SK-N-SH treated with all-trans-retinoic acid at 6 μM for 48 hours (cell line): ENCODE measurements around the gene CERS2.

ENCODE experiments used
- ATAC-seq: fragments of 200-7000 bp; cut with Tn5 transposase; 3 replicates; pipeline ENCODE4 v1.9.1; 2020; ENCODE audit warnings: mild to moderate bottlenecking, moderate library complexity
- ARNTL ChIP-seq: fragments of 450-650 bp; formaldehyde crosslinking; IDR thresholded peaks from 2 replicates; pipeline ENCODE4 v1.5.0; 2020; ENCODE audit warnings: low read depth, mild to moderate bottlenecking, moderate library complexity, borderline replicate concordance
- BACH2 ChIP-seq: fragments of 250-450 bp; sonication (Bioruptor Pico); IDR thresholded peaks from 2 replicates; pipeline ENCODE4 v1.9.0; 2021; ENCODE audit warnings: mild to moderate bottlenecking, borderline replicate concordance
- CREB5 ChIP-seq: fragments of 250-450 bp; sonication (Bioruptor Pico); IDR thresholded peaks from 2 replicates; pipeline ENCODE4 v1.5.1; 2020; ENCODE audit warnings: low read depth, mild to moderate bottlenecking, moderate library complexity
- CSDC2 ChIP-seq: fragments of 250-450 bp; sonication (Bioruptor Pico); IDR thresholded peaks from 2 replicates; pipeline ENCODE4 v1.5.0; 2020; ENCODE audit warnings: mild to moderate bottlenecking, moderate library complexity
- ESRRG ChIP-seq: fragments of 250-450 bp; sonication (Bioruptor Pico); IDR thresholded peaks from 2 replicates; pipeline ENCODE4 v1.6.1; 2021; ENCODE audit warnings: mild to moderate bottlenecking
- GLIS3 ChIP-seq: fragments of 250-450 bp; sonication (Bioruptor Pico); IDR thresholded peaks from 2 replicates; pipeline ENCODE4 v1.5.0; 2020; ENCODE audit warnings: mild to moderate bottlenecking, moderate library complexity
- ISL1 ChIP-seq: fragments of 250-450 bp; sonication (Bioruptor Pico); IDR thresholded peaks from 2 replicates; pipeline ENCODE4 v2.1.2; 2022; ENCODE audit warnings: mild to moderate bottlenecking, moderate library complexity
- OSR1 ChIP-seq: fragments of 250-450 bp; sonication (Bioruptor Pico); IDR thresholded peaks from 2 replicates; pipeline ENCODE4 v1.8.0; 2022; ENCODE audit warnings: moderate library complexity, mild to moderate bottlenecking, inconsistent platforms
- PATZ1 ChIP-seq: fragments of 250-450 bp; sonication (Bioruptor Pico); IDR thresholded peaks from 2 replicates; pipeline ENCODE4 v1.8.0; 2020; ENCODE audit warnings: mild to moderate bottlenecking, moderate library complexity, borderline replicate concordance
- POU6F1 ChIP-seq: fragments of 250-450 bp; sonication (Bioruptor Pico); IDR thresholded peaks from 2 replicates; pipeline ENCODE4 v1.8.0; 2021; ENCODE audit warnings: low read depth, mild to moderate bottlenecking, moderate library complexity, borderline replicate concordance
- PPARA ChIP-seq: fragments of 250-450 bp; sonication (Bioruptor Pico); IDR thresholded peaks from 2 replicates; pipeline ENCODE4 v1.5.0; 2020; ENCODE audit warnings: mild to moderate bottlenecking, borderline replicate concordance
- TCF4 ChIP-seq: fragments of 250-450 bp; sonication (Bioruptor Pico); IDR thresholded peaks from 2 replicates; pipeline ENCODE4 v1.8.0; 2021; ENCODE audit warnings: mild to moderate bottlenecking, moderate library complexity, borderline replicate concordance
- TOX ChIP-seq: fragments of 250-450 bp; sonication (Bioruptor Pico); IDR thresholded peaks from 2 replicates; pipeline ENCODE4 v1.8.0; 2021; ENCODE audit warnings: mild to moderate bottlenecking, moderate library complexity, borderline replicate concordance
- ZC3H10 ChIP-seq: fragments of 250-450 bp; sonication (Bioruptor Pico); IDR thresholded peaks from 2 replicates; pipeline ENCODE4 v1.5.1; 2021; ENCODE audit warnings: mild to moderate bottlenecking, moderate library complexity
- ZFP3 ChIP-seq: fragments of 250-450 bp; sonication (Bioruptor Pico); IDR thresholded peaks from 2 replicates; pipeline ENCODE4 v1.5.0; 2020; ENCODE audit warnings: mild to moderate bottlenecking, moderate library complexity
- ZNF70 ChIP-seq: fragments of 450-650 bp; formaldehyde crosslinking; IDR thresholded peaks from 2 replicates; pipeline ENCODE4 v1.5.0; 2020; ENCODE audit warnings: mild to moderate bottlenecking, moderate library complexity
- ZNF8 ChIP-seq: fragments of 450-650 bp; formaldehyde crosslinking; IDR thresholded peaks from 2 replicates; pipeline ENCODE4 v1.5.0; 2020; ENCODE audit warnings: mild to moderate bottlenecking, moderate library complexity
- TF ChIP-seq, protein P1 (sequence below): fragments of 250-450 bp; sonication (Bioruptor Pico); IDR thresholded peaks from 2 replicates; pipeline ENCODE4 v1.5.1; 2021; ENCODE audit warnings: mild to moderate bottlenecking, moderate library complexity

CERS2 gene

DNA sequence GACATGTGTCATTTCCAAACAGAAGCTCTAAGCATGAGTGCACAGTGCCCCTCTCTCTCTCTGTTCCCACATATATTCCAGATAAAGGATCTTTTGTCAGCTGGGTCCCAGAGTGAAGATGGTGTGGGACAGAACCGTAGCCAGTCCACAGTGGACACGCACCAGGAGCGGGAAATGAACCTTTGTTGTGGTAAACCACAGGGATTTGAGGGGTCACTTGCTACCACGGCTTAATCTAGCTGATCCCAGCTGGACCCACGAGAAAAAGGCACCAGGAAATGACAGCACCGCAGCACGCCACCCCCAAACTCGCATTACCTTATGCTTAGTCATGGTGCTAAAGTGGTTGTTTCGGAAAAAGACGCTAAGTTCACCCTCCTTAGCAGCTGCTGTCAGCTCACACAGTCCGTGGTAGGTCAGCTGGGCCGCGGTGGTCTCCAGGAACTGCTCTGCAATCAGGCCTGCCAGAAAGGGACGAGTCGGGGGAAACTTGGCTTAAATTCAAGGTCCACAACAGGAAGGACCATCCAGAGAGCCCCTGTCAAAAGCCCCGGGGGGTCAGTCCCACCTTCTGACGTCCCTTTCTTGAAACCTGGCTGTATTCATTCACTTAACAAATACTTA, 24.5 kb upstream of the CERS2 start:
- TF ChIP-seq, protein P1, sequence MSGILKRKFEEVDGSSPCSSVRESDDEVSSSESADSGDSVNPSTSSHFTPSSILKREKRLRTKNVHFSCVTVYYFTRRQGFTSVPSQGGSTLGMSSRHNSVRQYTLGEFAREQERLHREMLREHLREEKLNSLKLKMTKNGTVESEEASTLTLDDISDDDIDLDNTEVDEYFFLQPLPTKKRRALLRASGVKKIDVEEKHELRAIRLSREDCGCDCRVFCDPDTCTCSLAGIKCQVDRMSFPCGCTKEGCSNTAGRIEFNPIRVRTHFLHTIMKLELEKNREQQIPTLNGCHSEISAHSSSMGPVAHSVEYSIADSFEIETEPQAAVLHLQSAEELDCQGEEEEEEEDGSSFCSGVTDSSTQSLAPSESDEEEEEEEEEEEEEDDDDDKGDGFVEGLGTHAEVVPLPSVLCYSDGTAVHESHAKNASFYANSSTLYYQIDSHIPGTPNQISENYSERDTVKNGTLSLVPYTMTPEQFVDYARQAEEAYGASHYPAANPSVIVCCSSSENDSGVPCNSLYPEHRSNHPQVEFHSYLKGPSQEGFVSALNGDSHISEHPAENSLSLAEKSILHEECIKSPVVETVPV, result no peak
- no peak for TF ChIP-seq ARNTL (CRISPR knock-in tag)
- TF ChIP-seq, all 23 proteins: peak for 0
- peak; percentile 26; the same call in 2 of the 3 replicates for ATAC-seq

DNA sequence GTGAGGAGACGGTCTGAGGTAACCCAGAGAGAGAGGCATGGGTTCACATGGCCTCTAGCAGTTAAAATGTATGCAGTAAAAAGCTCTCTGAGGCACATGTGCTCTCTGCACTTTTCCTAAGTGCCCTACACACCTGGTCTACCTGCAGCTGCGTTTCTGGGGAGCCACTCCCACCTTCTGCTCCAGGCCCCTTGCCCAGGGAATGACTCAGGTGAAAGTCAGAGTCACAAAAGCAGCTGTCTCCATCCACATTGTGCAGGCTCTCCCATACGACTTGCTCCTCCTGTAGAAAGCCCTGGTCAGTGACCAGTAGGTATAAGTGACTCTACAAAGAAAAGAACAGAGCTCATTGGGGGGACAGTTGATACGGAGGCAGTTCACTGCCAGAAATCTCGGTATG, 23.3 kb upstream of the CERS2 start:
- TF ChIP-seq TOX (no peak), GLIS3 (CRISPR knock-in tag) (no peak), OSR1 (CRISPR knock-in tag) (no peak), ZNF70 (CRISPR knock-in tag) (no peak), ZFP3 (CRISPR knock-in tag) (no peak), ARNTL (CRISPR knock-in tag) (no peak), ISL1 (no peak), POU6F1 (CRISPR knock-in tag) (no peak), ZNF8 (CRISPR knock-in tag) (no peak), TCF4 (CRISPR knock-in tag) (no peak), CREB5 (no peak)
- TF ChIP-seq, protein P1, result no peak
- ATAC-seq, result no peak

DNA sequence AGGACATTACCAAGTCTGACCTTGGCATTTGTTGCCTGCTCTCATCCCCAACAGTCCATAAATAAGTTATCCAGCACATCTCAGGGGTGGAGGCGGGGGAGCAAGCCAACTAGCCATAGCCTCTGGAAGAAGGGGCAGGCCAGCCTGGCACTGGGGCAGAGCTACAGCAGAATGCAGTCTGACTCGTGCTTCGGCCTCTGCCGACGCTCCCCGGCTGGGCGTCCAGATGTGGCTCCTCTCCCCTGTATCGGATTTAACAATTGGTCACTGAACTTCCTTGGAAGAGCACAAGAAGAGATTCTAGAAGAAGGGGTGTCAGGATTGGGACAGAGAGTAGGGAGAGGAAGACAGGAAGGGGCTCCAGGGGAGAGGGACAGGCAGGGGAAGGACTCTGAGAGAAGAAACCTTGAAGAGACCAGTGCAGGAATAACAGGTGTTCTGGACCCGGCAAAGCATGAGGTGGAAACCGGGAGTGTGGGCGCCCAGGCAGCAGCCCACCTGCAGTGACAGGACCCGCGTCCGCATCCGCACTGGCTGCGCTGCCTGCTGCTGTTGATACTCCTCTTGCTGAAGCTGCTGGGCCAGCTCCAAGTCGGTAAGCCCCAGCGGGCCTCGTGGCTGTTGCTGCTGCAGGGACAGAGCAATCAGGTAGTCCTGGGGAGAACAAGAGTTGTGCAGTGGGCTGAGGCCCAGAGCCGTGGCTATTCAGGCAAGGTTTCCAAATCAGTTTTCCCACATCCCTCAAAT, 22.7 kb upstream of the CERS2 start:
- TF ChIP-seq ESRRG (no peak), BACH2 (no peak), CSDC2 (no peak), PPARA (CRISPR knock-in tag) (no peak), ZC3H10 (no peak), PATZ1 (CRISPR knock-in tag) (no peak)
- ATAC-seq, result no peak

DNA sequence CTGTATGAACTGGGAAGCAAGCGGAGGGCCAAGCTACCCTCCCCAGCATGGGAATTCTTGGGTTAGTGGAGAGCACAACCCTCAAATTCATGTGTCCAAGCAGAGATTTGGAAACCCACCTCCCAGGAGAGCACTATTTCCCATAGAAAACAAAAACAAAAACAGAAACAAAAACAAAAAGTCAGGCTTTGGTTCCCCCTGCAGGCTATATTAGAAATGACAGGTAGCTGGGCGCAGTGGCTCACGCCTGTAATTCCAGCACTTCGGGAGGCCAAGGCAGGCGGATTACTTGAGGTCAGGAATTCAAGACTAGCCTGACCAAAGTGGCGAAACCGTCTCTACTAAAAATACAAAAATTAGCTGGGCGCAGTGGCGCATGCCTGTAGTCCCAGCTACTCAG, 21.3 kb upstream of the CERS2 start:
- peak; percentile 74 for ATAC-seq

More for the DNA sequence above, 21.3 kb upstream of the CERS2 start:
- TF ChIP-seq PPARA (CRISPR knock-in tag), result no peak
- no peak for TF ChIP-seq ESRRG
- no peak for TF ChIP-seq POU6F1 (CRISPR knock-in tag)
- TF ChIP-seq TOX, result no peak
- no peak for TF ChIP-seq ISL1
- no peak for TF ChIP-seq TCF4 (CRISPR knock-in tag)
- TF ChIP-seq, protein P1, result no peak
- no peak for TF ChIP-seq PATZ1 (CRISPR knock-in tag)
- TF ChIP-seq ZNF8 (CRISPR knock-in tag), result no peak
